ENCODE measurements around the gene PLCB4.

PLCB4 gene

GRCh38 chr20:9467995-9468394 is 399.1 kb downstream of the PLCB4 start:
- Histone ChIP-seq H3K4ac (ENCODE audit: low read depth in 1 of 2, low read length in 2 of 2) (no peak overlapping the region), H2BK15ac (ENCODE audit: low read depth, poor library complexity, severe bottlenecking) (no peak overlapping the region), H3K36me3 (ENCODE audit: control insufficient read depth in 1 of 2, insufficient read depth in 2 of 2, low read depth in 1 of 2, low read length in 2 of 2) (peaks cover 0 to 14% of the 10 kb centered on the region in 2 experiments), H3K23ac (ENCODE audit: low read length in 2 of 2) (no peak overlapping the region), H3K4me2 (ENCODE audit: low read length, poor library complexity, severe bottlenecking) (no peak overlapping the region), H3K4me1 (ENCODE audit: control insufficient read depth, insufficient read depth, low read depth, low read length) (no peaks in the 10 kb centered on the region), H4K91ac (ENCODE audit: low read length) (no peak overlapping the region), H3K18ac (ENCODE audit: low read depth in 1 of 2, low read length in 2 of 2) (no peak overlapping the region), H2BK12ac (ENCODE audit: low read length in 2 of 2) (no peak overlapping the region), H3K79me1 (replicated peaks; ENCODE audit: low read length, poor library complexity, severe bottlenecking) (no peaks in the 10 kb centered on the region), H2AK5ac (ENCODE audit: low read length, severe bottlenecking) (no peak overlapping the region), H3K14ac (ENCODE audit: low read length in 2 of 2) (no peak overlapping the region), H2BK5ac (ENCODE audit: low read depth, low read length, poor library complexity, severe bottlenecking) (no peak overlapping the region), H2BK120ac (ENCODE audit: low read depth, low read length) (no peak overlapping the region), H3K27me3 (ENCODE audit: control insufficient read depth in 1 of 2, insufficient read depth in 1 of 2, low read length in 2 of 2) (no peaks in the 10 kb centered on the region), H3K9ac (ENCODE audit: low read length) (no peak overlapping the region), H3K27ac (ENCODE audit: low read length, poor library complexity, severe bottlenecking) (no peak overlapping the region), H4K8ac (ENCODE audit: low read length) (no peak overlapping the region), H3K4me3 (ENCODE audit: insufficient read depth in 1 of 2, low read depth in 1 of 2, low read length in 2 of 2) (no peak overlapping the region), H3K9me3 (ENCODE audit: control insufficient read depth, low read length) (no peaks in the 10 kb centered on the region), H2AFZ (ENCODE audit: low read depth, low read length) (no peak overlapping the region)
- no CpG with 5 or more reads among the region's 3 CpGs for WGBS
- DNase-seq = no peak

GRCh38 chr20:9474835-9475415 is 406.0 kb downstream of the PLCB4 start:
- Histone ChIP-seq H2BK12ac (ENCODE audit: low read length in 2 of 2) (no peak overlapping the region), H3K4ac (ENCODE audit: low read depth in 1 of 2, low read length in 2 of 2) (no peak overlapping the region), H3K4me2 (ENCODE audit: low read length, poor library complexity, severe bottlenecking) (no peak overlapping the region), H3K14ac (ENCODE audit: low read length in 2 of 2) (no peak overlapping the region), H3K23ac (ENCODE audit: low read length in 2 of 2) (no peak overlapping the region), H3K18ac (ENCODE audit: low read depth in 1 of 2, low read length in 2 of 2) (no peak overlapping the region), H2AFZ (ENCODE audit: low read depth, low read length) (no peak overlapping the region), H3K27ac (ENCODE audit: low read length, poor library complexity, severe bottlenecking) (no peak overlapping the region), H3K79me1 (replicated peaks; ENCODE audit: low read length, poor library complexity, severe bottlenecking) (peaks cover 1% of the 10 kb centered on the region), H3K4me1 (ENCODE audit: control insufficient read depth, insufficient read depth, low read depth, low read length) (peaks cover 1% of the 10 kb centered on the region), H3K9me3 (ENCODE audit: control insufficient read depth, low read length) (no peaks in the 10 kb centered on the region), H3K27me3 (ENCODE audit: control insufficient read depth in 1 of 2, insufficient read depth in 1 of 2, low read length in 2 of 2) (no peaks in the 10 kb centered on the region), H2BK15ac (ENCODE audit: low read depth, poor library complexity, severe bottlenecking) (no peak overlapping the region), H2AK5ac (ENCODE audit: low read length, severe bottlenecking) (no peak overlapping the region), H4K91ac (ENCODE audit: low read length) (no peak overlapping the region), H2BK5ac (ENCODE audit: low read depth, low read length, poor library complexity, severe bottlenecking) (no peak overlapping the region), H3K4me3 (ENCODE audit: insufficient read depth in 1 of 2, low read depth in 1 of 2, low read length in 2 of 2) (no peak overlapping the region), H3K36me3 (ENCODE audit: control insufficient read depth in 1 of 2, insufficient read depth in 2 of 2, low read depth in 1 of 2, low read length in 2 of 2) (peaks cover 0 to 11% of the 10 kb centered on the region in 2 experiments), H2BK120ac (ENCODE audit: low read depth, low read length) (no peak overlapping the region), H4K8ac (ENCODE audit: low read length) (no peak overlapping the region), H3K9ac (ENCODE audit: low read length) (no peak overlapping the region)
- no peak for DNase-seq
- WGBS = 100% methylated on average over 2 of the region's 2 CpGs

DNA sequence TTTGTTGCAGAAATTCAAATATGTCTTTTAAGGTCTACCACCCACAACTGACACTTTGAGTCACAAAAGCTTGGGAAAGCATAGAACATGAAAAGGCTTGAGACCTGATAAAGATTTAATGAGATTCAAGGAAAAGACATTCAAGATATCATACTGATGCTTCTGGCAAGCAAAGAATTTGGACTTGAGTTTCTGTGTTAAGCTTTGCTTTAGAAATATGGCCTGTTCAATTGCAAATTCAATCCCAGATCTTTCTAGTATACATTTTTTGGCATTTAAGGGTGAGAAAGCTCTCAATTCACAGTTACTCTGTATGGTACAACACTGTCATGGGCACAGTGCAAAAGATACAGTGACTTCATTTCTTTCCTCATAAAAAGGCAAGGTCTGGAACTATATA is 406.6 kb downstream of the PLCB4 start:
- Histone ChIP-seq H3K4me2 (ENCODE audit: low read length, poor library complexity, severe bottlenecking) (no peak overlapping the region), H3K27ac (ENCODE audit: low read length, poor library complexity, severe bottlenecking) (no peak overlapping the region), H2BK5ac (ENCODE audit: low read depth, low read length, poor library complexity, severe bottlenecking) (no peak overlapping the region), H3K4me1 (ENCODE audit: control insufficient read depth, insufficient read depth, low read depth, low read length) (peaks cover 1% of the 10 kb centered on the region), H3K9me3 (ENCODE audit: control insufficient read depth, low read length) (no peaks in the 10 kb centered on the region), H3K18ac (ENCODE audit: low read depth in 1 of 2, low read length in 2 of 2) (no peak overlapping the region), H4K8ac (ENCODE audit: low read length) (no peak overlapping the region), H2BK15ac (ENCODE audit: low read depth, poor library complexity, severe bottlenecking) (no peak overlapping the region), H4K91ac (ENCODE audit: low read length) (no peak overlapping the region), H3K36me3 (ENCODE audit: control insufficient read depth in 1 of 2, insufficient read depth in 2 of 2, low read depth in 1 of 2, low read length in 2 of 2) (peaks cover 0 to 11% of the 10 kb centered on the region in 2 experiments), H3K4me3 (ENCODE audit: insufficient read depth in 1 of 2, low read depth in 1 of 2, low read length in 2 of 2) (no peak overlapping the region), H3K23ac (ENCODE audit: low read length in 2 of 2) (no peak overlapping the region), H2AFZ (ENCODE audit: low read depth, low read length) (no peak overlapping the region), H2AK5ac (ENCODE audit: low read length, severe bottlenecking) (no peak overlapping the region), H3K27me3 (ENCODE audit: control insufficient read depth in 1 of 2, insufficient read depth in 1 of 2, low read length in 2 of 2) (no peaks in the 10 kb centered on the region), H3K14ac (ENCODE audit: low read length in 2 of 2) (no peak overlapping the region), H2BK12ac (ENCODE audit: low read length in 2 of 2) (no peak overlapping the region), H3K4ac (ENCODE audit: low read depth in 1 of 2, low read length in 2 of 2) (no peak overlapping the region), H3K9ac (ENCODE audit: low read length) (peak overlapping the region; percentile 2), H2BK120ac (ENCODE audit: low read depth, low read length) (no peak overlapping the region), H3K79me1 (replicated peaks; ENCODE audit: low read length, poor library complexity, severe bottlenecking) (peaks cover 1% of the 10 kb centered on the region)
- DNase-seq = no peak

- H2BK12ac ChIP-seq (ENCODE audit: low read length in 2 of 2) = no peak overlapping the region
- H2BK15ac ChIP-seq (ENCODE audit: low read depth, poor library complexity, severe bottlenecking) = no peak overlapping the region
- H3K9me3 ChIP-seq (ENCODE audit: control insufficient read depth, low read length) = no peaks in the 10 kb centered on the region
- no peak overlapping the region for H3K14ac ChIP-seq (ENCODE audit: low read length in 2 of 2)
- no peak overlapping the region for H2AFZ ChIP-seq (ENCODE audit: low read depth, low read length)
- H2BK5ac ChIP-seq (ENCODE audit: low read depth, low read length, poor library complexity, severe bottlenecking) = no peak overlapping the region
- no peak overlapping the region for H3K9ac ChIP-seq (ENCODE audit: low read length)
- no peak overlapping the region for H4K91ac ChIP-seq (ENCODE audit: low read length)
- H3K4ac ChIP-seq (ENCODE audit: low read depth in 1 of 2, low read length in 2 of 2) = no peak overlapping the region
- peaks cover 0 to under 1% of the 10 kb centered on the region in 2 experiments for H3K27me3 ChIP-seq (ENCODE audit: control insufficient read depth in 1 of 2, insufficient read depth in 1 of 2, low read length in 2 of 2)
- H2AK5ac ChIP-seq (ENCODE audit: low read length, severe bottlenecking) = no peak overlapping the region
- no peak overlapping the region for H2BK120ac ChIP-seq (ENCODE audit: low read depth, low read length)
- no peak overlapping the region for H4K8ac ChIP-seq (ENCODE audit: low read length)
- H3K4me3 ChIP-seq (ENCODE audit: insufficient read depth in 1 of 2, low read depth in 1 of 2, low read length in 2 of 2) = no peak overlapping the region
- H3K36me3 ChIP-seq (ENCODE audit: control insufficient read depth in 1 of 2, insufficient read depth in 2 of 2, low read depth in 1 of 2, low read length in 2 of 2) = peaks cover 0 to 11% of the 10 kb centered on the region in 2 experiments
- H3K4me2 ChIP-seq (ENCODE audit: low read length, poor library complexity, severe bottlenecking) = no peak overlapping the region
- H3K18ac ChIP-seq (ENCODE audit: low read depth in 1 of 2, low read length in 2 of 2) = no peak overlapping the region
- H3K23ac ChIP-seq (ENCODE audit: low read length in 2 of 2) = no peak overlapping the region
- 97% methylated on average over 4 of the region's 4 CpGs for WGBS
- H3K79me1 ChIP-seq (replicated peaks; ENCODE audit: low read length, poor library complexity, severe bottlenecking) = peaks cover 1% of the 10 kb centered on the region
- DNase-seq = no peak
- H3K27ac ChIP-seq (ENCODE audit: low read length, poor library complexity, severe bottlenecking) = no peak overlapping the region
- H3K4me1 ChIP-seq (ENCODE audit: control insufficient read depth, insufficient read depth, low read depth, low read length) = peaks cover 1% of the 10 kb centered on the region
These were observed 407.3 kb downstream of the PLCB4 start for GRCh38 chr20:9476174-9476573.
